GM23338 (cell line): Measurements from ENCODE around the gene CD3G.

Experiments
- EZH2phosphoT487 ChIP-seq: fragments of 200-600 bp; sonication (generic); IDR thresholded peaks from one replicate; pipeline ENCODE4 v1.8.1; 2018; ENCODE audit warnings: antibody characterized with exemption; ENCODE audit not compliant: unreplicated experiment
- POLR2AphosphoS5 ChIP-seq: IDR thresholded peaks from 2 replicates; pipeline ENCODE4 v1.6.1; 2016; ENCODE audit warnings: antibody characterized with exemption, low read depth
- STAT1 ChIP-seq: IDR thresholded peaks from one replicate; pipeline ENCODE4 v1.6.1; 2016; ENCODE audit warnings: antibody characterized with exemption; ENCODE audit not compliant: unreplicated experiment
- ZNF114 ChIP-seq: fragments of 250-450 bp; sonication (Bioruptor Pico); IDR thresholded peaks from 2 replicates; pipeline ENCODE4 v1.5.0; 2020; ENCODE audit warnings: mild to moderate bottlenecking, moderate library complexity
- TF ChIP-seq, protein P1 (sequence below), 2 experiments: fragments of 200-600 bp in 1 of 2; sonication (generic) in 1 of 2; conservative IDR thresholded peaks; 2 replicates each; pipeline versions ENCODE4 v1.5.1 to v1.6.1; 2016 to 2017; ENCODE audit warnings: antibody characterized with exemption in 2 of 2, low read depth in 2 of 2, mild to moderate bottlenecking in 2 of 2, moderate library complexity in 1 of 2

GRCh38 chr11:118373263-118373662 is 29.1 kb downstream of the CD3G start:
- TF ChIP-seq POLR2AphosphoS5 (no peak), STAT1 (no peak), ZNF114 (CRISPR knock-in tag) (no peak), EZH2phosphoT487 (no peak)
- TF ChIP-seq, protein P1, sequence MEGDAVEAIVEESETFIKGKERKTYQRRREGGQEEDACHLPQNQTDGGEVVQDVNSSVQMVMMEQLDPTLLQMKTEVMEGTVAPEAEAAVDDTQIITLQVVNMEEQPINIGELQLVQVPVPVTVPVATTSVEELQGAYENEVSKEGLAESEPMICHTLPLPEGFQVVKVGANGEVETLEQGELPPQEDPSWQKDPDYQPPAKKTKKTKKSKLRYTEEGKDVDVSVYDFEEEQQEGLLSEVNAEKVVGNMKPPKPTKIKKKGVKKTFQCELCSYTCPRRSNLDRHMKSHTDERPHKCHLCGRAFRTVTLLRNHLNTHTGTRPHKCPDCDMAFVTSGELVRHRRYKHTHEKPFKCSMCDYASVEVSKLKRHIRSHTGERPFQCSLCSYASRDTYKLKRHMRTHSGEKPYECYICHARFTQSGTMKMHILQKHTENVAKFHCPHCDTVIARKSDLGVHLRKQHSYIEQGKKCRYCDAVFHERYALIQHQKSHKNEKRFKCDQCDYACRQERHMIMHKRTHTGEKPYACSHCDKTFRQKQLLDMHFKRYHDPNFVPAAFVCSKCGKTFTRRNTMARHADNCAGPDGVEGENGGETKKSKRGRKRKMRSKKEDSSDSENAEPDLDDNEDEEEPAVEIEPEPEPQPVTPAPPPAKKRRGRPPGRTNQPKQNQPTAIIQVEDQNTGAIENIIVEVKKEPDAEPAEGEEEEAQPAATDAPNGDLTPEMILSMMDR (conservative IDR thresholded peaks at IDR 0.05; ENCODE audit: low read depth in 2 of 2) = no peak
